Activated T-cell treated with anti-CD3 and anti-CD28 coated beads, Interleukin-2, amount 50 U/mL, for 72 hours (primary cell): ENCODE results near the gene RIC1. TPM values are rescaled to one million over a fixed set of nuclear protein-coding genes. Genes with fewer than 3 reads are reported as not detected.
"Not testable (repeated sequence)": the region's sequence is repeated elsewhere in the genome, so short reads cannot be mapped to it uniquely, and the experiment has no call there.

ENCODE experiments used
- ATAC-seq, 2 donors: fragments of 150-1000 bp; cut with Tn5 transposase; replicated peaks in 1 of 2; 2 replicates each; pipeline ENCODE4 v1.10.0; 2021; ENCODE audit warnings: moderate library complexity in 2 of 2, mild to moderate bottlenecking in 1 of 2
- DNase-seq, 2 donors: peaks; one replicate each; pipeline ENCODE4 v3.0.0; 2021 to 2022; ENCODE audit warnings: mixed read lengths in 1 of 2
- H3K27ac Mint-ChIP-seq: one replicate; pipeline ENCODE4 v1.8.0; 2022; ENCODE audit warnings: mild to moderate bottlenecking, moderate library complexity, mixed read lengths
- H3K27me3 Mint-ChIP-seq: one replicate; pipeline ENCODE4 v1.8.0; 2022; ENCODE audit warnings: low read depth, mixed read lengths
- H3K36me3 Mint-ChIP-seq, 2 donors: one replicate each; pipeline ENCODE4 v1.8.0; 2022; ENCODE audit warnings: mixed read lengths in 2 of 2, mild to moderate bottlenecking in 1 of 2; ENCODE audit not compliant: insufficient read depth in 2 of 2
- H3K4me1 Mint-ChIP-seq: one replicate; pipeline ENCODE4 v1.8.0; 2022; ENCODE audit warnings: low read depth, mixed read lengths
- H3K4me3 Mint-ChIP-seq, 2 donors: one replicate each; pipeline ENCODE4 v1.8.0; 2022; ENCODE audit warnings: mild to moderate bottlenecking in 2 of 2, mixed read lengths in 2 of 2, moderate library complexity in 2 of 2
- H3K9me3 Mint-ChIP-seq, 2 donors: one replicate each; pipeline ENCODE4 v1.8.0; 2022; ENCODE audit warnings: mixed read lengths in 2 of 2
- total RNA-seq, 2 donors: library from RNA; stranded (reverse); gene quantifications; one replicate each; pipeline ENCODE4 v1.2.3, GENCODE V29; 2022

Gene RIC1
- total RNA-seq, 2 donors from 2014 or later = 22.0 to 25.9 TPM

DNA sequence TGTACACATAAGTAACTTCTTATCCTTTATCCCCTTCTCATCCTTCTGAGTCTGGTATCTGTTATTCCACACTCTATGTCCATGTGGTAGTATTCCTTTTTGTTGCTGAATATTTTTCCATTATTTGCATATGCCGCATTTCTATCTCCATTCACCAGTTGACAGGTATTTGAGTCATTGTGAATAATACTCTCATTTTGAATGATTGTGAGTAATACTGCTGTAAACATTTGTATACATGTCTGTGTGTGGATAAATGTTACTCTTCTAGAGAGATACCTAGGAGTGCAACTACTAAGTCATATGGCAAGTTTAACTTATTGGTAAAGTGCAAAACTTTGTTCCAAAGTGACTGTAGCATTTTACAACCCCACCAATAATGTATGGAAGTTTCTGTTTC, 15.6 kb downstream of the RIC1 start:
- H3K4me1 Mint-ChIP-seq = peaks cover 36% of the 10 kb centered on the region
- H3K27me3 Mint-ChIP-seq = no peaks in the 10 kb centered on the region
- DNase-seq (no peak), ATAC-seq (peak; percentile 90 to 93)
- peaks cover 27 to 40% of the 10 kb centered on the region in 2 donors for H3K36me3 Mint-ChIP-seq
- H3K4me3 Mint-ChIP-seq = peak overlapping the region in 1 of 2 donors; percentile 30
- H3K27ac Mint-ChIP-seq = peak overlapping the region; percentile 24
- peaks cover 14 to 15% of the 10 kb centered on the region in 2 donors for H3K9me3 Mint-ChIP-seq

GRCh38 chr9:5646116-5646515, 17.2 kb downstream of the RIC1 start:
- ATAC-seq (no peak), DNase-seq (no peak)
- peaks cover 45% of the 10 kb centered on the region for H3K4me1 Mint-ChIP-seq
- no peak overlapping the region for H3K27ac Mint-ChIP-seq
- peaks cover 15 to 22% of the 10 kb centered on the region in 2 donors for H3K9me3 Mint-ChIP-seq
- H3K36me3 Mint-ChIP-seq = peaks cover 26 to 47% of the 10 kb centered on the region in 2 donors
- no peaks in the 10 kb centered on the region for H3K27me3 Mint-ChIP-seq
- no peak overlapping the region for H3K4me3 Mint-ChIP-seq

- peaks cover 17 to 24% of the 10 kb centered on the region in 2 donors for H3K9me3 Mint-ChIP-seq
- peak in 1 of 2 donors; percentile 13 for ATAC-seq
Measured at GRCh38 chr9:5650356-5651105, 21.6 kb downstream of the RIC1 start.

GRCh38 chr9:5651246-5651645, 22.3 kb downstream of the RIC1 start:
- H3K4me3 Mint-ChIP-seq = no peak overlapping the region
- no peak overlapping the region for H3K27ac Mint-ChIP-seq

More at GRCh38 chr9:5650356-5651105, 21.6 kb downstream of the RIC1 start:
- no peak overlapping the region for H3K4me3 Mint-ChIP-seq
- H3K27me3 Mint-ChIP-seq = no peaks in the 10 kb centered on the region
- peaks cover 18% of the 10 kb centered on the region for H3K4me1 Mint-ChIP-seq
- no peak for DNase-seq
- no peak overlapping the region for H3K27ac Mint-ChIP-seq
- H3K36me3 Mint-ChIP-seq = peaks cover 28 to 69% of the 10 kb centered on the region in 2 donors

GRCh38 chr9:5652821-5653220, 23.9 kb downstream of the RIC1 start:
- Mint-ChIP-seq H3K4me1 (peaks cover 11% of the 10 kb centered on the region), H3K36me3 (peaks cover 28 to 63% of the 10 kb centered on the region in 2 donors), H3K27ac (peak overlapping the region; percentile 35), H3K4me3 (no peak overlapping the region), H3K27me3 (no peaks in the 10 kb centered on the region), H3K9me3 (peaks cover 12 to 20% of the 10 kb centered on the region in 2 donors)
- DNase-seq (no peak), ATAC-seq (no peak)

More at GRCh38 chr9:5651246-5651645, 22.3 kb downstream of the RIC1 start:
- no peaks in the 10 kb centered on the region for H3K27me3 Mint-ChIP-seq
- H3K9me3 Mint-ChIP-seq = peaks cover 14 to 23% of the 10 kb centered on the region in 2 donors
- ATAC-seq (no peak), DNase-seq (no peak)
- peaks cover 27 to 71% of the 10 kb centered on the region in 2 donors for H3K36me3 Mint-ChIP-seq
- peaks cover 11% of the 10 kb centered on the region for H3K4me1 Mint-ChIP-seq

DNA sequence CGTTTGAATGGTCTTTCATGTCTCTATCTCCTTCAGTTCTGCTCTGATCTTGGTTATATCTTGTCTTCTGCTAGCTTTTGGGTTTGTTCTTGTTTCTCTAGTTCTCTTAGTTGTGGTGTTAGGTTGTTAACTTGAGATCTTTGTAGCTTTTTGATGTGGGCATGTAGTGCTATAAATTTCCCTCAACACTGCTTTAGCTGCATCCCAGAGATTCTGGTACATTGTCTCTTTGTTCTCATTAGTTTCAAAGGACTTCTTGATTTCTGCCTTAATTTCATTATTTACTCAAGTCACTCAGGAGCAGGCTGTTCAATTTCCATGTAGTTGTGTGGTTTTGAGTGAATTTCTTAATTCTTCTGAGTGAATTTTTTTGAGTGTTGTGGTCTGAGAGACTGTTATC, 33.9 kb downstream of the RIC1 start:
- H3K4me3 Mint-ChIP-seq, ATAC-seq, H3K27ac Mint-ChIP-seq, H3K27me3 Mint-ChIP-seq, DNase-seq: not testable (repeated sequence)
- peaks cover 22 to 31% of the 10 kb centered on the region in 2 donors for H3K9me3 Mint-ChIP-seq
- H3K4me1 Mint-ChIP-seq = peaks cover 38% of the 10 kb centered on the region
- H3K36me3 Mint-ChIP-seq = peaks cover 40 to 54% of the 10 kb centered on the region in 2 donors

DNA sequence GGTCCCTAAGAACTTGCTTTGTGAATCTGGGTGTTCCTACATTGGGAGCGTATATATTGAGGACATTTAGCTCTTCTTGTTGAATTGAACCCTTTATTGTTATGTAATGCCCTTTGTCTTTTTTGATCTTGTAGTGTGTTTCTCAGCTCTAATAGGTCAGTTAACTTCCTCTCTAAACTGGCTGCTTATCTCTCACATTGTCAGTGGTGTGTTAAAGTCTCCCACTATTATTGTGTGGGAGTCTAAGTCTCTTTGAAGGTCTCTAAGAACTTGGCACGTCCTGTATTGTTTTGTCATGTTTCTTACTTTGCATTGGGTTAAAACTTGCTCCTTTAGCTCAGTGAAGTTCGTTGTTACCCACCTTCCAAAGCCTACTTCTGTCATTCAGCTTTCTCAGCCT, 36.2 kb downstream of the RIC1 start:
- Mint-ChIP-seq H3K27ac (no peak overlapping the region), H3K36me3 (peaks cover 36 to 54% of the 10 kb centered on the region in 2 donors), H3K27me3 (no peaks in the 10 kb centered on the region), H3K4me3 (no peak overlapping the region), H3K9me3 (peaks cover 19 to 28% of the 10 kb centered on the region in 2 donors), H3K4me1 (peaks cover 38% of the 10 kb centered on the region)
- DNase-seq = no peak
- ATAC-seq = no peak

- ATAC-seq (no peak), DNase-seq (no peak)
- Mint-ChIP-seq H3K27ac (no peak overlapping the region), H3K4me3 (no peak overlapping the region), H3K4me1 (peaks cover 48% of the 10 kb centered on the region), H3K9me3 (peaks cover 12 to 18% of the 10 kb centered on the region in 2 donors), H3K36me3 (peaks cover 22 to 37% of the 10 kb centered on the region in 2 donors), H3K27me3 (no peaks in the 10 kb centered on the region)
Measured at GRCh38 chr9:5667391-5667790, 38.5 kb downstream of the RIC1 start.

GRCh38 chr9:5670079-5670478, 41.2 kb downstream of the RIC1 start:
- DNase-seq = no peak
- no peak overlapping the region for H3K27ac Mint-ChIP-seq
- H3K36me3 Mint-ChIP-seq = peaks cover 6 to 19% of the 10 kb centered on the region in 2 donors
- peaks cover 39% of the 10 kb centered on the region for H3K4me1 Mint-ChIP-seq
- no peak overlapping the region for H3K4me3 Mint-ChIP-seq
- no peak for ATAC-seq
- H3K27me3 Mint-ChIP-seq = no peaks in the 10 kb centered on the region
- H3K9me3 Mint-ChIP-seq = peaks cover 0 to under 1% of the 10 kb centered on the region in 2 donors

- ATAC-seq (peak in 1 of 2 donors; percentile 27), DNase-seq (no peak)
- H3K27me3 Mint-ChIP-seq = no peaks in the 10 kb centered on the region
- H3K36me3 Mint-ChIP-seq = peaks cover 3 to 7% of the 10 kb centered on the region in 2 donors
- no peaks in the 10 kb centered on the region for H3K9me3 Mint-ChIP-seq
- no peak overlapping the region for H3K27ac Mint-ChIP-seq
- no peak overlapping the region for H3K4me3 Mint-ChIP-seq
- peaks cover 25% of the 10 kb centered on the region for H3K4me1 Mint-ChIP-seq
Measured at GRCh38 chr9:5671711-5672353, 42.9 kb downstream of the RIC1 start.

GRCh38 chr9:5675046-5675445, 46.1 kb downstream of the RIC1 start:
- H3K36me3 Mint-ChIP-seq, DNase-seq, H3K27me3 Mint-ChIP-seq, H3K4me3 Mint-ChIP-seq, H3K27ac Mint-ChIP-seq, ATAC-seq, H3K9me3 Mint-ChIP-seq: not testable (repeated sequence)
- peaks cover 18% of the 10 kb centered on the region for H3K4me1 Mint-ChIP-seq

- not testable (repeated sequence) for H3K4me3 Mint-ChIP-seq, H3K27me3 Mint-ChIP-seq, H3K27ac Mint-ChIP-seq, ATAC-seq, DNase-seq
- peaks cover 8 to 15% of the 10 kb centered on the region in 2 donors for H3K9me3 Mint-ChIP-seq
- peaks cover 12 to 37% of the 10 kb centered on the region in 2 donors for H3K36me3 Mint-ChIP-seq
- H3K4me1 Mint-ChIP-seq = peaks cover 18% of the 10 kb centered on the region
Measured at GRCh38 chr9:5683591-5683990, 54.7 kb downstream of the RIC1 start.

DNA sequence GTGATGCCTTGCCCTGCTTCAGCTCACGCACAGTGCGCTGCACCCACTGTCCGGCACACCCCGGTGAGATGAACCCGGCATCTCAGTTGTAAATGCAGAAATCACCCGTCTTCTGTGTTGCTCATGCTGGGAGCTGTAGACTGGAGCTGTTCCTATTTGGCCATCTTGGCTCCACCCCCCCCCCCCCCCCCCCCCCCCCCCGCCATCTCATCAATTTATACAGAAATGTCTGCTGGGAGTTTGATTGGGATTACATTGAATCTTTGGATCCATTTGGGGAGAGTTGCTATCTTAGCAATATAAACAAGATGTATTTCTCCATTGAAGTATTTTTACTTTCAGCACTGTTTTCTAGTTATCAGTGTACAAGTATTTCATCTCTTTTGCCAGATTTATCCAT, 55.2 kb downstream of the RIC1 start:
- ATAC-seq (no peak), DNase-seq (no peak)
- peaks cover 12 to 37% of the 10 kb centered on the region in 2 donors for H3K36me3 Mint-ChIP-seq
- H3K27ac Mint-ChIP-seq = no peak overlapping the region
- peaks cover 18% of the 10 kb centered on the region for H3K4me1 Mint-ChIP-seq
- no peaks in the 10 kb centered on the region for H3K27me3 Mint-ChIP-seq
- peaks cover 8 to 15% of the 10 kb centered on the region in 2 donors for H3K9me3 Mint-ChIP-seq
- H3K4me3 Mint-ChIP-seq = no peak overlapping the region
